ENCODE data around the gene ZNF148.
"Not testable (repeated sequence)": the region's sequence is repeated elsewhere in the genome, so short reads cannot be mapped to it uniquely, and the experiment has no call there.

ZNF148 gene

GRCh38 chr3:125375950-125376679, 990 bp upstream of the ZNF148 start:
- no peak for DNase-seq

- DNase-seq, result peak; percentile 17 to 60 (median 48)
Observed at GRCh38 chr3:125374501-125374995, 577 bp downstream of the ZNF148 start.

GRCh38 chr3:125367403-125368230, 7.5 kb downstream of the ZNF148 start:
- no peak for DNase-seq

DNA sequence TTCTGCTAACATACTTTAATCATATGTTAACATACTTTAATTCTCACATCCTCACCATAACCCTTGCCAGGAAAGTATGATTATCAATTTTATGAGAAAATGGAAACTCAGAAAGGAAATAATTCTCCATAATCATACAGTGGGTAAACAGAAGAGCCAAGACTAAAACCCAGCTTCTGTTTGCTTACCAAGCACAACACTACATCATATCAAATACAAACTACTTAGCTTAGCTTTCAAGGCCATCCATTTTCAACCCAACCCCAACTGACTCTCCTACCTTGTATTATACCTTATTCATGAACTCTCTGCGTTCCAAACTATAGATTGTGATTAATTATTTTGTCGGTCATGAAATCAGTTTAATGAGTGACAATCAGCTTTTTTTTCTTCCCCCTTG, 9.0 kb downstream of the ZNF148 start:
- DNase-seq, result no peak

DNA sequence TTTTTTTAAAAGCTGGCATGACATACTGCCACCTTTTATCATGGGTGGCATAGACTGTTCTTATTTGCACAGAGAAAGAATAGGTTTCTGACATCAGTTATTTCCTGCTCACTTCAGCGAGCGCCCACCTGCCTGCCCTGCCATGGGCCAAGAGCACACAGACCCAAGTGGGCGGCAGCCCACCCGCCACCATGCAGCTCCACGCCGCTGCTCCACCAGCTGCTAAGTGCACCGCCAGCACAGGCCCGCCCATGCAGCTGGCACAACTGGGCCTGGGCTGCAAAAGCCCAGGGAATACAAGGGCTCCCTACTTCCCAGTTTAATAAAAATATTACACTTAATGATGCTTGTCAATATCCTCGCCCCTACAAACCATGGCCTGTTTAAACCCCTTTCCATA, 15.4 kb downstream of the ZNF148 start:
- DNase-seq, result no peak

DNA sequence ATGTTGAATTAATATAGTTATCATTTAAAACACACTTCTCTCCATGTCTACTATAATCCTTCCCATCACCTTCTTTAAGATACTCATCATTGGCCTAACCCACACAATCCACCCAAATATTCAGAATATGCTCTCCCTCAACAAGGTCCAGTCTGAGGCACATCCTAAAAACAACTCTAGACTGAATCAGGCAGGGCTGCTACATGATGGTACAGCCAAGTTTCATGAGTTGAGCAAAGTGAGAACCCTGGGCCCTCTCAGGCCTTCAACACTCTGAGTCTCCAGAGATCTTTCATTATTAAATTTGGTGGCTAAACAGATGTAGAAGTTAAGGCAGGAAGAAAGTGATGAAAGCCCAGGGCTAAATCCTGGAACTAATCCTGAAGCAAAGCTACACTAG, 16.2 kb downstream of the ZNF148 start:
- no peak for DNase-seq

DNA sequence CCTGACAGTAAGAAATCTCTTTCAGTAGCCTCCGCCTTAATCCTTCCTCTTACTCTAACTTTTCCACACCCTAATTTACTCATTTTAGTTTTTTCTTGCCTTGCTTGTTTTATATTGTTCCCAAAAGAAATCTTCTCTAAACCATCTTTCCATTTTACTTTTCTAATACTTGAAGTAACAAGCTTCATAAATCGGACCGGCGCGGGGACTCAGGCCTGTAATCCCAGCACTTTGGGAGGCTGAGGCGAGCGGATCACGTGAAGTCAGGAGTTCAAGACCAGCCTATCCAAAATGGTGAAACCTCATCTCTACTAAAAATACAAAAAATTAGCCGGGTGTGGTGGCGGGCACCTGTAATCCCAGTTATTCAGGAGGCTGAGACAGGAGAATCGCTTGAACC, 17.3 kb downstream of the ZNF148 start:
- DNase-seq, result no peak

DNA sequence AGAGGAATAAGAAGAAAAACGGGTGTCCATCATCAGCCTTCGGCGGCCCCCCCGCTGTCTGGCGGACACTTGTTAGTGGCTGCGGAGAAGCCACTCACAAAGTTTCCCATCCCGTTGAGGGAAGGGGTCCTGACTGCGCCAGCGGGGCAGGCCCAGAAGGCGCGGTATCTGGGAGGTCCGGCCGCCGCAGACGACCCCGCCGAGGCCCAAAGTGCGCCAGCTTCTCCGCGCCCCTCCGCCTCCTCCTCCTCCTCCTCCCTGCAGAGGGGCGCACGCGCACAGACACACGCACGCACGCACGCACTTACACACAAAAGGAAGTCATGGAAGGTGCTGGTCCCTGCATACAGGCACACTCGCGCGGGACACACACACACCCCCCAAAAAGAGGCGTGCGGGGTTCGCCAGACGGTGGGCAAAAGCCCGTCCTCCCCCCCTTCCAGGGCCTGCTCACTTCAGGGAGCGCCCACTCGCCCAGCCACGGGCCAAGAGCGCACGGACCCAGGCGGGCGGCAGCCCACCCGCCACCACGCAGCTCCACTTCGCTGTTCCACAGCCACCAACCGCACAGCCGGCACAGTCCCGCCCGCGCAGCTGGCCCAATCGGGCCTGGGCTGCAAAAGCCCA, 18.0 kb downstream of the ZNF148 start:
- peak; percentile 29 to 65 (median 52) for DNase-seq

DNA sequence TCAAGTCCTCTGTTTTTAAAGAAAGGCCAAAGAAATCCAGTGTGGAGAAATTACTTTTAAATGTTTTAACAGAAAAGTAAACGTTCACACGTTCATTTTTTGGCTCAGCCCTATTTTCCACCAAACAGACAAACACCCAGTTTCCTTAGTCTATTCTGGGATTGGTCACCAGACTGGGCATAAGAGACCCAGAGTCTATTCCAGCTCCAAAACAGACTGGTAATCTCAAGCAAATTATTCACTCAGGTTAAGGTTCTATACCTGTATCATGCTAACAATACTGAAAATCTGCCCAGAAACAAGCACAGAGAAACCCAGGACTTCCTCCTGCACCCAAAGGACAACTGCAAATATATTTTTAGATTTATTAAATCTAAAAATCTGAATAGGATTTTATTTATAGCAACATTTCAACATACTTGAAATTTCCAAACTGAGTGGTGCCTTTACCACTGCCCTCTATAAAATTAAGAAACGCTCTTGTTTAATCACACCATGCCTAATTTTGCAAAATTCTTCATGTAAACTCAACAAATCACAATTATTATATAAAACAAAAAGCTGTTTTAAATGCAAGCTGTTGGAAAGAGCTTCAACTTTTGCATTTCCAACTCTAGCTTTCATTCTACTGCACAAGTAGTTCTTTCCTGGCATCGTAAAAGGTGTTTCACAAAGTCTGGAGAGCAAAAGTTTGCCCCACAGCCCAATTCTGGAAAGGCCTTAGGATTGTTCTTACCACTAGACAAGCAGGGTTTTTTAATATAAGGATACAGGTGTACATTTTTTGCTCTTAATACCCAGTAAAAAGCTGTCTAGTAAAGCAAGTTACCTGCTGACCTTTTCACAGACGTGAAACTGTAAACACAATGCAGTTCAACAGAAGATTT, 18.7 kb downstream of the ZNF148 start:
- DNase-seq, result peak in 1 of 4 experiments; percentile 15

GRCh38 chr3:125353659-125354058, 21.5 kb downstream of the ZNF148 start:
- no peak for DNase-seq

DNA sequence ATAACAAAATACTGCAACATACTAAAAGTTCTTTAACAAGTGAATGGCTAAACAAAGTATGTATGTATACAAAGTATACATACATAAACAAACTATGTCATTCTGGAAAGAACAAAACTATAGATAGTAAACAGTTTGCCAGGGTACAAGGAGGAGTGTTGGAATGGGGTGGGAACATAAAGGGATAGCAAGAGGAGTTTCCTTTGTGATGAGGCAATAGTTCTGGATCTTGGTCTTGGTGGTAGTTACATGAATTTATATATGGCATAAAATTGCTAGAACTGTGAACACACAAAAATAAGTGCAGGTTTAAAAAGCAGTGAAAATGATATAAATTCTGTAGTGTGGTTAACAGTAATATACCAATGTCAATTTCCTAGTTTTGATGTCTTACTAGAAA, 22.0 kb downstream of the ZNF148 start:
- DNase-seq, result no peak

DNA sequence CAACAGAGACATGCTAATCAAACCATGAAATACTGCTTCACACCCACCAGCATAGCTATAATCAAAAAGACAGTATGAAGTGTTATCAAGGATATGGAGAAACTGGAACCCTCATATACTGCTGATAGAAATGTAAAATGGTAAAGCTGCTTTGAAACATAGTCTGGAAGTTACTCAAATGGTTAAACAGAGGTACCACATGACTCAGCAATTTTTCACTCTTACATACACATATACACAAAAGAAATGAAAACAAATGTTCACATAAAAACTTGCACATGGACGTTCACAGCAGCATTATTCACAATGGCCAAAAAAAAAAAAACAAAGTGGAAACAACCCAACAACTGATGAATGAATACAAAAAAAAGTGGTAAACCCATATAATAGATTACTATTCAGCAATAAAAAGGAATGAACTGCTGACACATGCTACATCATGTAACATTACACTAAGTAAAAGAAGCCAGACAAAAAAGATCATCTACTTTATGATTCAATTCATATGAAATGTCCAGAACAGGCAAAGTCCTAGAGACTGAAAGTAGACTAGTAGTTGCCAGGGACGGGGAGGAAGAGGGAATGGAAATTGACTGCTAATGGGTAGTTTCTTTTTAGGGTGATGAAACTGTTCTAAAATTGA, 23.2 kb downstream of the ZNF148 start:
- DNase-seq, result no peak

DNA sequence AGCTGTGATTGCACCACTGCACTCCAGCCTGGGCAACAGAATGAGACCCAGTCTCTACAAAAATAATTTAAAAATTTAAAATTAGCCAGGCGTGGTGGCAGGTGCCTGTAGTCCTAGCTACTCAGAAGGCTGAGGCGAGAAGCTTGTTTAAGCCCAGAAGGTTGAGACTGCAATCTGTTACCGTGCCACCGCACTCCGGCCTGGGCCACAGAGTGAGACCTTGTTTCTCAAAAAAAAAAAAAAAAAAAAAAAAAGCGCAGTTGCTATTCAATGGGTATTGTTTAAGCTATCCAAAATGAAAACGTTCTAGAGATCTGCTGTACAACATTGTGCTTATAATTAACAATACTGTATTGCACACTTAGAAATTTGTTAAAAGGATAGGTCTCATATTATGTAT, 24.0 kb downstream of the ZNF148 start:
- no peak for DNase-seq

- DNase-seq, result no peak
Observed at GRCh38 chr3:125350597-125350996, 24.5 kb downstream of the ZNF148 start.

- no peak for DNase-seq
Observed at GRCh38 chr3:125349556-125350165, 25.5 kb downstream of the ZNF148 start.

DNA sequence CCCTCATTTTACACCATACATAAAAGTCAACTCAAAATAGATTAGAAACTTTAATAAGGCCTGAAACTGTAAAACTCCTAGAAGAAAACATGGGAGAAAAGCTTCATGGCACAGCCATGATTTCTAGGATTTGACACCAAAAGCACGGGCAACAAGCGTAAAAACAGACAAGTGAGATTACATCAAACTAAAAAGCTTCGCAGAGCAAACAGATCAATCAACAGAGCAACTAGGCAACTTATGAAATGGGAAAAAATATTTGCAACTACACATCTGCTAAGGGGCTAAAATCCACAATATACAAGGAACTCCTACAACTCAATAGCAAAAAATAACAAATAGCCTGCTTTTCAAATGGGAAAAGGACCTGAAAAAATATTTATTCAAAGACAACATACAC, 26.1 kb downstream of the ZNF148 start:
- no peak for DNase-seq

DNA sequence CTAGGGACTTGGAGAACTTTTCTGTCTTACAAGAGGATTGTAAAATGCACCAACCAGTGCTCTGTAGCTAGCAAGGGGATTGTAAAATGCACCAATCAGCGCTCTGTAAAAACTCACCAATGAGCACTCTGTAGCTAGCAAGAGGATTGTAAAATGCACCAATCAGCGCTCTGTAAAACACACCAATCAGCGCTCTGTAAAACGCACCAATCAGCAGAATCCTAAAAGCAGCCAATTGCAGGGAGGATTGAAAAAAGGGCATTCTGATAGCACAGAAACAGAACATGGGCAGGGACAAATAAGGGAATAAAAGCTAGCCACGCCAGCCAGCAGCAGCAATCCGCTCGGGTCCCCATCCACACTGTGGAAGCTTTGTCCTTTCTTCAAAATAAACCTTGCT, 31.8 kb downstream of the ZNF148 start:
- not testable (repeated sequence) for DNase-seq

DNA sequence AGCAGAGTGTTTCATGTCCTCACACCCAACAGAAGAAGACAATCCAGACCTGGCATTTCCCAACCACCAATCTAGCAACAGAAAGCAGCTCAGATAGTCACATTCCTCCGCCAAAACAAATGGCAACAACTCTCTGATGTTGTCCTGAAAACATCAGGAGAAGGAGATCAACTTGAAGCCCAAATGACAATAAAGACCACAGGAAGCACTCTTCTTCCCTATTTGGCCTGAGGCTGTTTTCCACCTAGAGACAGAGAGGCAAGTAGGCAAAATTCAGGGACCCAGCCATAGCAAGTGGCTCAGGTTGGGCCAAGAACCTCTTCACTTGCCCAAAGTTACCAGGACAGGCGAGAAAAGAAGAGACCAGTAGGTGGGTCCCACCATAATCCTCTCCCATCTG, 35.0 kb downstream of the ZNF148 start:
- no peak for DNase-seq

- DNase-seq, result no peak
Observed at GRCh38 chr3:125337506-125337905, 37.6 kb downstream of the ZNF148 start.

GRCh38 chr3:125334675-125335560, 40.2 kb downstream of the ZNF148 start:
- no peak for DNase-seq
